IMR-90 (cell line): ENCODE data around the gene RPL21. TPM values are rescaled to one million over a fixed set of nuclear protein-coding genes. Genes with fewer than 3 reads are reported as not detected.

Experiments used
- ATAC-seq: fragments of 200-7000 bp; cut with Tn5 transposase; 2 replicates; pipeline ENCODE4 v1.9.1; 2020; ENCODE audit warnings: low read depth, mild to moderate bottlenecking, moderate library complexity
- BruUV-seq: library from RNA; stranded (reverse); fragments of 400-500 nt; replicated peaks from 2 replicates; lab custom pipeline; 2021; lab: Mats Ljungman, UMichigan
- CTCF ChIA-PET: fragments of 300-600 bp; formaldehyde crosslinking; extraction: SDS; loops from one replicate; lab custom pipeline; 2021; ENCODE audit warnings: antibody characterized with exemption; lab: Yijun Ruan, JAX
- POLR2A ChIA-PET: fragments of 300-600 bp; sonication (Branson Sonifier 250); formaldehyde crosslinking; loops from one replicate; lab custom pipeline; 2022; ENCODE audit warnings: antibody characterized with exemption; ENCODE audit not compliant: unreplicated experiment; lab: Charles Lee
- DNase-seq: peaks from one replicate; pipeline ENCODE4 v3.0.0; 2013
- H2AFZ ChIP-seq: replicated peaks from 2 replicates; pipeline ENCODE3; 2013; ENCODE audit warnings: low read length, mild to moderate bottlenecking; ENCODE audit not compliant: poor library complexity
- H2AK5ac ChIP-seq: 2 replicates; pipeline ENCODE4 v1.6.1; 2013; ENCODE audit warnings: low read depth, low read length, inconsistent platforms
- H2AK9ac ChIP-seq: replicated peaks from 2 replicates; pipeline ENCODE3; 2013; ENCODE audit warnings: mild to moderate bottlenecking, low read depth, low read length, moderate library complexity; ENCODE audit not compliant: poor library complexity
- H2BK120ac ChIP-seq: 2 replicates; pipeline ENCODE4 v1.6.1; 2013; ENCODE audit warnings: low read depth, low read length, inconsistent platforms
- H2BK15ac ChIP-seq: 3 replicates; pipeline ENCODE4 v1.6.1; 2013; ENCODE audit warnings: low read depth, low read length, inconsistent platforms
- H2BK20ac ChIP-seq: 2 replicates; pipeline ENCODE4 v1.6.1; 2013; ENCODE audit warnings: low read depth, mild to moderate bottlenecking, inconsistent platforms, low read length, moderate library complexity
- H2BK5ac ChIP-seq: 2 replicates; pipeline ENCODE4 v1.6.1; 2013; ENCODE audit warnings: mild to moderate bottlenecking, low read depth, low read length, inconsistent platforms; ENCODE audit not compliant: poor library complexity, severe bottlenecking
- H3K14ac ChIP-seq: replicated peaks from 2 replicates; pipeline ENCODE4 v1.6.1; 2013; ENCODE audit warnings: low read depth, low read length, inconsistent platforms
- H3K18ac ChIP-seq: 2 replicates; pipeline ENCODE4 v1.6.1; 2013; ENCODE audit warnings: low read depth, low read length, control low read depth
- H3K23ac ChIP-seq: 2 replicates; pipeline ENCODE4 v1.6.1; 2013; ENCODE audit warnings: low read depth, low read length, inconsistent platforms
- H3K27ac ChIP-seq: 2 replicates; pipeline ENCODE4 v1.5.1; 2013; ENCODE audit warnings: mild to moderate bottlenecking, control low read depth, low read length; ENCODE audit not compliant: insufficient read depth
- H3K27me3 ChIP-seq: 2 replicates; pipeline ENCODE4 v1.6.1; 2013; ENCODE audit warnings: low read length; ENCODE audit not compliant: control insufficient read depth, insufficient read depth
- H3K36me3 ChIP-seq: 2 replicates; pipeline ENCODE4 v1.6.1; 2013; ENCODE audit warnings: low read length, mixed read lengths; ENCODE audit not compliant: control insufficient read depth, insufficient read depth
- H3K4ac ChIP-seq: 2 replicates; pipeline ENCODE4 v1.6.1; 2013; ENCODE audit warnings: low read depth, low read length, inconsistent platforms
- H3K4me1 ChIP-seq: 2 replicates; pipeline ENCODE4 v1.6.1; 2013; ENCODE audit warnings: low read length, mixed read lengths; ENCODE audit not compliant: control insufficient read depth, insufficient read depth
- H3K4me2 ChIP-seq: 2 replicates; pipeline ENCODE4 v1.6.1; 2013; ENCODE audit warnings: low read depth, mild to moderate bottlenecking, control low read depth, low read length, moderate library complexity
- H3K4me3 ChIP-seq: 2 replicates; pipeline ENCODE4 v1.5.1; 2013; ENCODE audit warnings: low read depth, mild to moderate bottlenecking, control low read depth, low read length, moderate library complexity; ENCODE audit not compliant: insufficient read depth
- H3K56ac ChIP-seq: 2 replicates; pipeline ENCODE4 v1.6.1; 2013; ENCODE audit warnings: low read length, inconsistent platforms; ENCODE audit not compliant: insufficient read depth; ENCODE audit errors: extremely low read depth
- H3K79me1 ChIP-seq, 2 experiments: 2 replicates each; pipeline ENCODE4 v1.6.1; 2013; ENCODE audit warnings: low read length in 2 of 2, inconsistent platforms in 1 of 2, low read depth in 1 of 2
- H3K9ac ChIP-seq: 2 replicates; pipeline ENCODE4 v1.6.1; 2013; ENCODE audit warnings: low read depth, low read length, control low read depth
- H3K9me1 ChIP-seq: 2 replicates; pipeline ENCODE4 v1.6.1; 2013; ENCODE audit warnings: low read length, inconsistent platforms; ENCODE audit not compliant: insufficient read depth
- H3K9me3 ChIP-seq: 2 replicates; pipeline ENCODE4 v1.6.1; 2013; ENCODE audit warnings: low read length; ENCODE audit not compliant: control insufficient read depth, insufficient read depth
- H4K20me1 ChIP-seq: 2 replicates; pipeline ENCODE4 v1.6.1; 2013; ENCODE audit warnings: low read length, inconsistent platforms; ENCODE audit not compliant: insufficient read depth
- H4K5ac ChIP-seq: 2 replicates; pipeline ENCODE4 v1.6.1; 2013; ENCODE audit warnings: mild to moderate bottlenecking, low read depth, low read length, control low read depth
- H4K8ac ChIP-seq, 2 experiments: 2 replicates each; pipeline ENCODE4 v1.6.1; 2013; ENCODE audit warnings: low read depth in 2 of 2, low read length in 2 of 2, control low read depth in 1 of 2, inconsistent platforms in 1 of 2
- H4K91ac ChIP-seq: 2 replicates; pipeline ENCODE4 v1.6.1; 2013; ENCODE audit warnings: low read depth, low read length, inconsistent platforms; ENCODE audit not compliant: insufficient read depth
- CEBPB ChIP-seq: IDR thresholded peaks from 2 replicates; pipeline ENCODE4 v1.6.1; 2012; ENCODE audit warnings: low read depth, low read length, improper control_type of control experiment
- NFE2L2 ChIP-seq: fragments of 150-350 bp; IDR thresholded peaks from 2 replicates; pipeline ENCODE4 v1.6.1; 2016; ENCODE audit warnings: low read depth, mild to moderate bottlenecking, low read length
- RAD21 ChIP-seq: IDR thresholded peaks from 2 replicates; pipeline ENCODE4 v1.6.1; 2012; ENCODE audit warnings: low read length, improper control_type of control experiment
- RCOR1 ChIP-seq: IDR thresholded peaks from 2 replicates; pipeline ENCODE4 v1.6.1; 2012; ENCODE audit warnings: mild to moderate bottlenecking, low read length, improper control_type of control experiment; ENCODE audit not compliant: insufficient replicate concordance
- RFX5 ChIP-seq: IDR thresholded peaks from 2 replicates; pipeline ENCODE4 v1.8.0; 2012; ENCODE audit warnings: low read depth, mild to moderate bottlenecking, low read length, moderate library complexity
- USF2 ChIP-seq: fragments of 150-350 bp; IDR thresholded peaks from 2 replicates; pipeline ENCODE4 v1.6.1; 2017; ENCODE audit warnings: mild to moderate bottlenecking, antibody characterized with exemption, low read length, low read depth
- WGBS, 2 experiments: methylation state at CpG; one replicate each; pipeline versions ENCODE4 v1.1.5 to v1.1.7; 2013; ENCODE audit warnings: missing lambda C conversion rate in 2 of 2; ENCODE audit not compliant: insufficient read length in 1 of 2; ENCODE audit errors: extremely low coverage in 2 of 2; 5-methylcytosine and 5-hydroxymethylcytosine counted together
- dilution Hi-C: fragments of 300-500 bp; cut with HindIII; formaldehyde crosslinking; loops from one replicate; pipeline ENCODE4 v1.14.3; 2018; ENCODE audit warnings: low sequenced_read_pairs; ENCODE audit not compliant: unreplicated experiment
- in situ Hi-C: fragments of 300-500 bp; cut with MboI; formaldehyde crosslinking; loops from 3 replicates; pipeline ENCODE4 v1.14.3; 2019; ENCODE audit warnings: low sequenced_read_pairs, inconsistent platforms, mixed read lengths
- intact Hi-C: fragments of 100-400 bp; cut with micrococcal nuclease; formaldehyde crosslinking; loops from 2 replicates; pipeline ENCODE4 v1.10.0; 2022
- polyA plus RNA-seq, 3 experiments: library from polyadenylated mRNA; depleted of rRNA; stranded (reverse); fragments of >200 nt; gene quantifications; 2 replicates each; pipeline ENCODE4 v1.2.3, GENCODE V29; 2012; ENCODE audit warnings: low replicate concordance in 1 of 3
- total RNA-seq: library from RNA; depleted of rRNA; stranded (reverse); fragments of >200 nt; gene quantifications from 2 replicates; pipeline ENCODE4 v1.2.3, GENCODE V29; 2012

Gene RPL21
- total and polyA plus RNA-seq, 2 of the 4 experiments (the other 2 are of a cell fraction), result 912 to 1,160 TPM

- TF ChIP-seq CEBPB, result peak; percentile 88
- no peak for TF ChIP-seq USF2
Observed at GRCh38 chr13:27251166-27252091, at the start of gene RPL21 (continued).

GRCh38 chr13:27201661-27202060 lies 49.7 kb upstream of the RPL21 start:
- no peak for TF ChIP-seq RFX5
- no peak for TF ChIP-seq NFE2L2
- no peak for TF ChIP-seq CEBPB
- no peak for TF ChIP-seq RCOR1
- no peak for TF ChIP-seq USF2
- TF ChIP-seq RAD21, result no peak
- Histone ChIP-seq H2AK5ac (no peak overlapping the region), H2BK5ac (no peak overlapping the region), H2BK120ac (no peak overlapping the region), H3K9me1 (no peaks in the 10 kb centered on the region), H4K20me1 (no peaks in the 10 kb centered on the region), H2AK9ac (no peak overlapping the region), H4K5ac (no peak overlapping the region), H4K8ac (no peak overlapping the region), H3K9ac (no peak overlapping the region), H3K9me3 (no peaks in the 10 kb centered on the region), H3K4me3 (no peak overlapping the region), H3K4ac (peak overlapping the region; percentile 24; the same call in 1 of the 2 replicates), H3K4me1 (no peaks in the 10 kb centered on the region), H3K56ac (no peak overlapping the region), H3K27ac (no peak overlapping the region), H4K91ac (no peak overlapping the region), H3K4me2 (no peak overlapping the region), H3K27me3 (no peaks in the 10 kb centered on the region), H3K14ac (no peak overlapping the region), H2AFZ (no peak overlapping the region), H3K36me3 (no peaks in the 10 kb centered on the region), H3K18ac (no peak overlapping the region), H3K23ac (0 out of 2 replicates have a peak overlapping the region, but pooled peaks have one; percentile 4), H2BK20ac (no peak overlapping the region; the same call in 1 of the 2 replicates), H2BK15ac (no peak overlapping the region), H3K79me1 (no peaks in the 10 kb centered on the region)
- intact Hi-C loops, result no loop called here
- BruUV-seq, result no TSS peak
- ATAC-seq (no peak), DNase-seq (peak; percentile 16)
- ChIA-PET CTCF (no interaction called here), POLR2A (no interaction called here)
- in situ Hi-C loops, result no loop called here
- dilution Hi-C loops, result no loop called here
- WGBS, 2 experiments, result no CpG with 5 or more reads among the region's 1 CpG
